BJ (cell line): Measurements from ENCODE around the gene KIF20B. TPM values are rescaled to one million over a fixed set of nuclear protein-coding genes. Genes with fewer than 3 reads are reported as not detected.

Experiments used
- CTCF ChIA-PET: fragments of 350-600 bp; formaldehyde crosslinking; extraction: SDS; loops from one replicate; lab custom pipeline; 2021; ENCODE audit warnings: antibody characterized with exemption, inconsistent platforms; lab: Yijun Ruan, JAX
- POLR2A ChIA-PET: fragments of 300-600 bp; sonication (Branson Sonifier 250); formaldehyde crosslinking; extraction: SDS; loops from one replicate; lab custom pipeline; 2021; ENCODE audit warnings: antibody characterized with exemption; lab: Charles Lee
- DNase-seq: peaks from one replicate; pipeline ENCODE4 v3.0.0-alpha.2; 2011; ENCODE audit warnings: low read depth
- H3K27me3 ChIP-seq: 2 replicates; pipeline ENCODE4 v1.6.0; 2011; ENCODE audit warnings: low read length; ENCODE audit not compliant: control insufficient read depth, insufficient read depth
- H3K36me3 ChIP-seq: 2 replicates; pipeline ENCODE4 v1.5.1; 2011; ENCODE audit warnings: low read length; ENCODE audit not compliant: control insufficient read depth, insufficient read depth
- H3K4me3 ChIP-seq: 2 replicates; pipeline ENCODE4 v1.5.1; 2011; ENCODE audit warnings: low read depth, mild to moderate bottlenecking, control low read depth, low read length
- polyA plus RNA-seq: library from polyadenylated mRNA; depleted of rRNA; stranded (reverse); fragments of >200 nt; gene quantifications from 2 replicates; pipeline ENCODE4 v1.2.3, GENCODE V29; 2011
- TF ChIP-seq, protein P1 (sequence below): IDR thresholded peaks from 2 replicates; pipeline ENCODE4 v1.5.1; 2011; ENCODE audit warnings: low read depth, mild to moderate bottlenecking, control low read depth, inconsistent platforms, low read length, moderate library complexity; ENCODE audit not compliant: insufficient read depth

The KIF20B gene
- polyA plus RNA-seq, 1 experiment = 1.4 TPM

GRCh38 chr10:89670926-89671325, 30.5 kb upstream of the KIF20B start:
- CTCF ChIA-PET = interaction anchor here (1.0 kb wide), 1 partner anchor 19 kb away, joined by 3 read pairs; no protein-coding TSS in a partner anchor
- TF ChIP-seq, protein P1, sequence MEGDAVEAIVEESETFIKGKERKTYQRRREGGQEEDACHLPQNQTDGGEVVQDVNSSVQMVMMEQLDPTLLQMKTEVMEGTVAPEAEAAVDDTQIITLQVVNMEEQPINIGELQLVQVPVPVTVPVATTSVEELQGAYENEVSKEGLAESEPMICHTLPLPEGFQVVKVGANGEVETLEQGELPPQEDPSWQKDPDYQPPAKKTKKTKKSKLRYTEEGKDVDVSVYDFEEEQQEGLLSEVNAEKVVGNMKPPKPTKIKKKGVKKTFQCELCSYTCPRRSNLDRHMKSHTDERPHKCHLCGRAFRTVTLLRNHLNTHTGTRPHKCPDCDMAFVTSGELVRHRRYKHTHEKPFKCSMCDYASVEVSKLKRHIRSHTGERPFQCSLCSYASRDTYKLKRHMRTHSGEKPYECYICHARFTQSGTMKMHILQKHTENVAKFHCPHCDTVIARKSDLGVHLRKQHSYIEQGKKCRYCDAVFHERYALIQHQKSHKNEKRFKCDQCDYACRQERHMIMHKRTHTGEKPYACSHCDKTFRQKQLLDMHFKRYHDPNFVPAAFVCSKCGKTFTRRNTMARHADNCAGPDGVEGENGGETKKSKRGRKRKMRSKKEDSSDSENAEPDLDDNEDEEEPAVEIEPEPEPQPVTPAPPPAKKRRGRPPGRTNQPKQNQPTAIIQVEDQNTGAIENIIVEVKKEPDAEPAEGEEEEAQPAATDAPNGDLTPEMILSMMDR = no peak
- no peaks in the 10 kb centered on the region for H3K36me3 ChIP-seq
- H3K4me3 ChIP-seq = no peak overlapping the region
- DNase-seq = no peak
- POLR2A ChIA-PET = no interaction called here
- H3K27me3 ChIP-seq = peaks cover 1% of the 10 kb centered on the region; the same call in 1 of the 2 replicates

DNA sequence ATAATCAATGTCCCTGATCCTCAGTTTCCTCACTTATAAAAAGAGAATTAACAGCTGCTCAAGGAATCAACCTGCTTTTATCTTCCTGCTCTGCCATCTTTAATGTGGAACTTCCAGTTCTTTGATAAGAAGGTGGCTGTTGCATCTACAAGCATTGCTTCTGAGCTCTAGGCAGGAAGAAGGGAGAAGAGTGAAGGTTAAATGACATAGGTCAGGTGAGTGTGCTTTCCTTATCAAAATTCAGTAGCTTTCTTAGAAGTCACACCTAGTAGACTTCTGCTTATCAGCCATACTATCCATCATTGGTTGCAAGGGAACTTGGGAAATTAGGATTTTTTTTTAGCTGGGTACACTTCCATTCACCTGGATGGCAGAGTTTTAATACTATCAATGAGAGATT, 24.0 kb upstream of the KIF20B start:
- POLR2A ChIA-PET = no interaction called here
- H3K27me3 ChIP-seq = no peaks in the 10 kb centered on the region
- no peak overlapping the region for H3K4me3 ChIP-seq
- CTCF ChIA-PET = no interaction called here
- no peak for DNase-seq
- no peaks in the 10 kb centered on the region for H3K36me3 ChIP-seq
- TF ChIP-seq, protein P1 = no peak

- ChIA-PET CTCF (no interaction called here), POLR2A (no interaction called here)
- no peaks in the 10 kb centered on the region for H3K36me3 ChIP-seq
- TF ChIP-seq, protein P1 = no peak
- no peak for DNase-seq
- no peak overlapping the region for H3K4me3 ChIP-seq
- H3K27me3 ChIP-seq = no peaks in the 10 kb centered on the region
Measured at GRCh38 chr10:89679986-89680385, 21.4 kb upstream of the KIF20B start.

DNA sequence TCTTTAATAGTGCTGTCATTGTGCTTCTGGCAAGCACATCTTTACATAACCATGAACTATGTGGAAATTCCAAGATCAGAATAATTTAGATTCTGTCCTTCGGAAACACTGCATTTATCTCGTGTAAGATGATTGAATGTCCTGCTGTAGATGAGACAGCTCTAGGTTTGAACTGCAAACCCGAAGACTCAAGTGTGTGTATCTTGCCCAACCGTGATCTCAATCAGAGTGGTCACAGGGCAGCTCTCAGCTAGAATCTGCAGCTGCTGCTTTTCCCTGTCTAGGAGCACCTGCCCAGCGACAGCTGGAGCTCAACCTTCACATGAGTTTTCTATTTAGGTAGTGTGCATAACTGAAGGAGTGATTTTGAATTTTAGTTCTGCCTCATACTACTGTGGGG, 17.5 kb upstream of the KIF20B start:
- no peaks in the 10 kb centered on the region for H3K36me3 ChIP-seq
- CTCF ChIA-PET = interaction anchor here (1.3 kb wide), 1 partner anchor 9 kb away, joined by 3 read pairs; no protein-coding TSS in a partner anchor
- TF ChIP-seq, protein P1 = no peak
- no peaks in the 10 kb centered on the region for H3K27me3 ChIP-seq
- no peak for DNase-seq
- H3K4me3 ChIP-seq = no peak overlapping the region
- POLR2A ChIA-PET = no interaction called here

DNA sequence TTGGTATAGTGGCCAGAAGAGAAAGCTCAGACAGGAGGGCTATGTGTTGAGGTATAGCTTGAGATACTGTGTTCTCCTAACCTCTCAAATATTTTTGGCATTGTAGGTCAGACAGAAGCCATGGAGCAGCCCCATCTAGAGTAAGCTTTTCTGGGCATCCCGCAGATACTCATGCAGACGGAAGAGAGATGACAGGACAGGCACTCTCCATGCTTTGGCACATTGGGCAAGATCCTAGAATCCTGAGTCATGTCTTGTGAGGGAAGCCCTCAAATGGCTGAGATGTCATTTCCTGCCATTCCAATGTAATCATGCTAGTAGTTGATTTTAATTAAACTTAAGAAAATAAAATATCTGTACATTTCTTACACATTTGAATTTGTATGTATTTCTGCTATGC, 16.8 kb upstream of the KIF20B start:
- Histone ChIP-seq H3K36me3 (no peaks in the 10 kb centered on the region), H3K27me3 (no peaks in the 10 kb centered on the region), H3K4me3 (no peak overlapping the region)
- ChIA-PET POLR2A (no interaction called here), CTCF (interaction anchor here (1.4 kb wide), 1 partner anchor 10 kb away, joined by 5 read pairs; no protein-coding TSS in a partner anchor)
- TF ChIP-seq, protein P1 = no peak
- no peak for DNase-seq
